Naive B cell (primary cell): Measurements from ENCODE around the gene POU2AF3. TPM values are rescaled to one million over a fixed set of nuclear protein-coding genes. Genes with fewer than 3 reads are reported as not detected.

Experiments
- ATAC-seq, 2 donors: fragments of 150-1000 bp; cut with Tn5 transposase; 2 replicates each; pipeline ENCODE4 v1.10.0; 2021; ENCODE audit warnings: low read depth in 2 of 2, mild to moderate bottlenecking in 2 of 2, moderate library complexity in 2 of 2
- DNase-seq: peaks from one replicate; pipeline ENCODE4 v3.0.0; 2022
- H3K27ac Mint-ChIP-seq, 6 donors: one replicate each; pipeline ENCODE4 v1.8.0; 2020 to 2022; ENCODE audit warnings: mild to moderate bottlenecking in 6 of 6, mixed read lengths in 6 of 6, moderate library complexity in 5 of 6, inconsistent platforms in 2 of 6
- H3K27me3 Mint-ChIP-seq, 3 donors: one replicate each; pipeline ENCODE4 v1.8.0; 2021 to 2022; ENCODE audit warnings: mixed read lengths in 3 of 3, mild to moderate bottlenecking in 1 of 3
- H3K36me3 Mint-ChIP-seq, 2 donors: one replicate each; pipeline ENCODE4 v1.8.0; 2020 to 2022; ENCODE audit warnings: mixed read lengths in 2 of 2, inconsistent platforms in 1 of 2, mild to moderate bottlenecking in 1 of 2
- H3K4me1 Mint-ChIP-seq, 3 donors: one replicate each; pipeline ENCODE4 v1.8.0; 2020 to 2022; ENCODE audit warnings: mixed read lengths in 3 of 3, inconsistent platforms in 1 of 3, mild to moderate bottlenecking in 1 of 3, moderate library complexity in 1 of 3
- H3K4me3 Mint-ChIP-seq, 8 donors: one replicate each; pipeline ENCODE4 v1.8.0; 2020 to 2022; ENCODE audit warnings: mild to moderate bottlenecking in 8 of 8, mixed read lengths in 8 of 8, moderate library complexity in 8 of 8, inconsistent platforms in 2 of 8
- H3K9me3 Mint-ChIP-seq, 7 donors: one replicate each; pipeline ENCODE4 v1.8.0; 2020 to 2022; ENCODE audit warnings: mixed read lengths in 7 of 7, mild to moderate bottlenecking in 5 of 7, inconsistent platforms in 2 of 7, moderate library complexity in 1 of 7
- polyA plus RNA-seq, 6 donors: library from polyadenylated mRNA; unstranded; fragments of 300-500 nt; fragmentation: Illumina TruSeq; gene quantifications; one replicate each; pipeline ENCODE4 v1.2.3, GENCODE V29; 2021; ENCODE audit warnings: low read depth in 6 of 6

The POU2AF3 gene
- polyA plus RNA-seq, 6 donors from 2014 or later = 0.77 TPM; not detected in 5

GRCh38 chr11:111353776-111354600, 55.6 kb downstream of the POU2AF3 start:
- Mint-ChIP-seq H3K4me3 (no peak overlapping the region), H3K36me3 (peaks cover 29 to 45% of the 10 kb centered on the region in 2 donors), H3K27me3 (no peaks in the 10 kb centered on the region), H3K27ac (peak overlapping the region in 5 of 6 donors; percentile 88 to 94 (median 89)), H3K4me1 (peaks cover 41 to 53% (median 50%) of the 10 kb centered on the region in 3 donors), H3K9me3 (peaks cover 0 to 4% (median 0%) of the 10 kb centered on the region in 7 donors)
- no peak for ATAC-seq
- no peak for DNase-seq

- DNase-seq (no peak), ATAC-seq (no peak)
- Mint-ChIP-seq H3K4me1 (peaks cover 41 to 52% (median 46%) of the 10 kb centered on the region in 3 donors), H3K27me3 (no peaks in the 10 kb centered on the region), H3K27ac (peak overlapping the region in 5 of 6 donors; percentile 62 to 93 (median 88)), H3K4me3 (no peak overlapping the region), H3K9me3 (peaks cover 0 to 4% (median 0%) of the 10 kb centered on the region in 7 donors), H3K36me3 (peaks cover 29 to 45% of the 10 kb centered on the region in 2 donors)
Observed at GRCh38 chr11:111354601-111354891, 56.2 kb downstream of the POU2AF3 start.

GRCh38 chr11:111355101-111355500, 56.8 kb downstream of the POU2AF3 start:
- Mint-ChIP-seq H3K36me3 (peaks cover 29 to 45% of the 10 kb centered on the region in 2 donors), H3K27me3 (no peaks in the 10 kb centered on the region), H3K9me3 (peaks cover 0 to 4% (median 0%) of the 10 kb centered on the region in 7 donors), H3K27ac (peak overlapping the region in 4 of 6 donors; percentile 69 to 88 (median 82)), H3K4me1 (peaks cover 41 to 49% (median 42%) of the 10 kb centered on the region in 3 donors), H3K4me3 (peak overlapping the region in 1 of 8 donors; percentile 6)
- DNase-seq = no peak
- ATAC-seq = no peak

- ATAC-seq (no peak), DNase-seq (no peak)
Observed at GRCh38 chr11:111355956-111356659, 57.8 kb downstream of the POU2AF3 start.

GRCh38 chr11:111356660-111357048, 58.3 kb downstream of the POU2AF3 start:
- peaks cover 40 to 53% (median 51%) of the 10 kb centered on the region in 3 donors for H3K4me1 Mint-ChIP-seq
- H3K9me3 Mint-ChIP-seq = peaks cover 0 to 4% (median 0%) of the 10 kb centered on the region in 7 donors
- peak overlapping the region in 4 of 6 donors; percentile 63 to 80 (median 78) for H3K27ac Mint-ChIP-seq
- no peak overlapping the region for H3K4me3 Mint-ChIP-seq
- H3K36me3 Mint-ChIP-seq = peaks cover 31 to 50% of the 10 kb centered on the region in 2 donors
- DNase-seq = no peak
- ATAC-seq = no peak
- H3K27me3 Mint-ChIP-seq = no peaks in the 10 kb centered on the region

More at GRCh38 chr11:111355956-111356659, 57.8 kb downstream of the POU2AF3 start:
- H3K4me3 Mint-ChIP-seq = no peak overlapping the region
- peak overlapping the region in 5 of 6 donors; percentile 62 to 88 (median 76) for H3K27ac Mint-ChIP-seq
- H3K9me3 Mint-ChIP-seq = peaks cover 0 to 4% (median 0%) of the 10 kb centered on the region in 7 donors
- peaks cover 40 to 53% (median 45%) of the 10 kb centered on the region in 3 donors for H3K4me1 Mint-ChIP-seq
- H3K36me3 Mint-ChIP-seq = peaks cover 31 to 45% of the 10 kb centered on the region in 2 donors
- H3K27me3 Mint-ChIP-seq = no peaks in the 10 kb centered on the region

GRCh38 chr11:111357150-111358037, 59.0 kb downstream of the POU2AF3 start:
- no peak for DNase-seq
- H3K27ac Mint-ChIP-seq = peak overlapping the region in 4 of 6 donors; percentile 73 to 81 (median 80)
- H3K4me3 Mint-ChIP-seq = peak overlapping the region in 2 of 8 donors; percentile 47 to 61
- H3K4me1 Mint-ChIP-seq = peaks cover 47 to 59% (median 55%) of the 10 kb centered on the region in 3 donors
- peaks cover 34 to 52% of the 10 kb centered on the region in 2 donors for H3K36me3 Mint-ChIP-seq
- H3K27me3 Mint-ChIP-seq = no peaks in the 10 kb centered on the region
- H3K9me3 Mint-ChIP-seq = peaks cover 0 to 4% (median 0%) of the 10 kb centered on the region in 7 donors
- ATAC-seq = no peak

Other genes with a start within 250 kb of the POU2AF3 start
- gene POU2AF2, start 52.8 kb upstream of the POU2AF3 start, polyA plus RNA-seq = not detected
- 100 to 1,000 TPM in 2 of 6 donors, 10 to 100 TPM in 4; 63.6 to 114 (median 89.3) TPM for gene POU2AF1, start 80.7 kb downstream of the POU2AF3 start, polyA plus RNA-seq
- not detected for gene BTG4, start 213.8 kb downstream of the POU2AF3 start, polyA plus RNA-seq
- not detected for gene HOATZ, start 216.2 kb downstream of the POU2AF3 start, polyA plus RNA-seq
- gene LAYN, start 242.2 kb downstream of the POU2AF3 start, polyA plus RNA-seq = not detected